GM18907 (cell line): ENCODE measurements around the gene THBS3.
"Not testable (repeated sequence)": the region's sequence is repeated elsewhere in the genome, so short reads cannot be mapped to it uniquely, and the experiment has no call there.

Experiments
- ATAC-seq: cut with Tn5 transposase; IDR thresholded peaks from one replicate; pipeline ENCODE4 v1.9.1; 2021; ENCODE audit warnings: mild to moderate bottlenecking, moderate library complexity; ENCODE audit not compliant: unreplicated experiment

THBS3 gene

GRCh38 chr1:155207806-155208540, at the start of gene THBS3:
TSS of gene THBS3 (minus strand) at chr1:155207897. CDS start at chr1:155207876, 21 bp downstream.
- no peak for ATAC-seq

GRCh38 chr1:155256058-155256852, 48.6 kb upstream of the THBS3 start:
- ATAC-seq = no peak

DNA sequence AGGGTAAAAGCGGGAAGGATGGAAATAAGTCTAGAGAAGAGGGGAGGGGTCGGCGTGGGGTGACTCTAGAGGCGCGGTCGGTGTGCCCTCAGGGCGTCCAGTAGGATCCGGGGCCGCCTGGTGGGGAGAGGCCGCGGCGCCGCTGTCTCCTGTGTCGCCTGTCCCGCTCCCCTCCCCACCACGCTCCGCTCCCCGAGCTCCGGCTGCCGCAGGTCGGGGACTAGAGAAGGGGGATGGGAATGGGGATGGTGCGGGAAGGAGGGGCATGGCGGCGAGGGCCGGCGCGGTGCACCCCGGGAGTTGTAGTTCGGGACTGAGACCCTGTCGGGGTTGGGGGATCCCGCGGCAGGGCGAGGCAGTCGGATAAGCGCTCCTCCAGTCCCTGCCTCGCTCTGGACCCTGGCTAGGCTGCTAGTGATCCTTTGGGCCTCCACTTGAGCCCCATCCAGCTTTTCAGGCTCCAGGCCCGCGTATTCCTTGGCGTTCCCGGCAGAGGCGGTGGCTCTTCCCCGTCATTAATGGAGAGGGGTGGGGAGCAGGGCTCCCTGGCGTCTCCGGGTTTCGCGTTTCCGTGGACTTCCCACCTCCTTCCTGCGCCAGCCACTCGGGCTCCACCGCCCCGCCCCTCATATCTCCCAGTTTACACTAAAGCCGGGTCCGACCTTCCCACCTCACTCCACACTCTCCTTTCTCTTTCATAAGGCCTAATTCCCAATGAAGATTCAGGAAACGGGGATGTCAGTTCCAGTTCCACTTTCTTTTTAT, 47.7 kb upstream of the THBS3 start, which contains the start of gene ENTREP3:
TSS of gene ENTREP3 (minus strand) at position 241 of the 765 bp plus-strand sequence. CDS start 606 bp downstream, outside the sequence.
- ATAC-seq = peak; percentile 57

GRCh38 chr1:155254714-155255242, 47.1 kb upstream of the THBS3 start:
- ATAC-seq = no peak

GRCh38 chr1:155254228-155254713, 46.6 kb upstream of the THBS3 start:
- no peak for ATAC-seq

- ATAC-seq = no peak
Measured at GRCh38 chr1:155253797-155254196, 46.1 kb upstream of the THBS3 start.

DNA sequence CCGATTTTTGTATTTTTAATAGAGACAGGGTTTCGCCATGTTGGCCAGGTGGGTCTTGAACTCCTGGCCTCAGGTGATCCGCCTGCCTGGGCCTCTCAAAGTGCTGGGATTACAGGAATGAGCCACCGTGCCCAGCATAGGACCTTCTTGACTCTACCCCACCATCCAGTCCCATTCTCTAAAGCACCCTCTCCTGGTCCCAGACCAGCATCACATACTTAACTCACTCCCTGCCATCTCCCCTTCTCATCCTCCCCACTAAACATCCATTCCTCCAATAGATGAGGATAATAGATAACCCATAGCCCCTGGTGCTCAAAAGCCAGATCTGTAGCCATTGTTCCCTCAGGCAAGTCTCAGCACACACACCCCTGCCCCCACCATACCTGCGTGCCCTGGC, 45.5 kb upstream of the THBS3 start:
- no peak for ATAC-seq

- ATAC-seq = no peak
Measured at GRCh38 chr1:155251566-155251965, 43.9 kb upstream of the THBS3 start.

- peak; percentile 80 for ATAC-seq
Measured at GRCh38 chr1:155250633-155251449, 43.1 kb upstream of the THBS3 start.

GRCh38 chr1:155250246-155250632, 42.5 kb upstream of the THBS3 start:
- peak; percentile 21 for ATAC-seq

- no peak for ATAC-seq
Measured at GRCh38 chr1:155247667-155248553, 40.2 kb upstream of the THBS3 start.

GRCh38 chr1:155246796-155247195, 39.1 kb upstream of the THBS3 start:
- ATAC-seq = not testable (repeated sequence)

DNA sequence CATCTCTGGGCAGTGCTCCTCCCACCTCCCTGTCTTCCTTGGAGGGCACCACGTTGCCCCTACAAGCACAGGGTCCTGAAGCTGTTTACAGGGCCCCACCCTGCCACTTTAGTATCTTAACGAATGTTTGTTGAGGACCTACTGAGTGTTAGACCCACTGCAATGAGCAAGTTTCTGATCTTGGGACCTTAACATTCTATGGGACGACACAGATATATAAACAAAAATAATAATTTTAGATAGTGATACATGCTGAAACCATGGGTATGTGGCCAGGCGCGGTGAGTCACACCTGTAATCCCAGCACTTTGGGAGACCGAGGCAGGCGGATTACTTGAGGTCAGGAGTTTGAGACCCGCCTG, 37.4 kb upstream of the THBS3 start:
- ATAC-seq = peak; percentile 9

DNA sequence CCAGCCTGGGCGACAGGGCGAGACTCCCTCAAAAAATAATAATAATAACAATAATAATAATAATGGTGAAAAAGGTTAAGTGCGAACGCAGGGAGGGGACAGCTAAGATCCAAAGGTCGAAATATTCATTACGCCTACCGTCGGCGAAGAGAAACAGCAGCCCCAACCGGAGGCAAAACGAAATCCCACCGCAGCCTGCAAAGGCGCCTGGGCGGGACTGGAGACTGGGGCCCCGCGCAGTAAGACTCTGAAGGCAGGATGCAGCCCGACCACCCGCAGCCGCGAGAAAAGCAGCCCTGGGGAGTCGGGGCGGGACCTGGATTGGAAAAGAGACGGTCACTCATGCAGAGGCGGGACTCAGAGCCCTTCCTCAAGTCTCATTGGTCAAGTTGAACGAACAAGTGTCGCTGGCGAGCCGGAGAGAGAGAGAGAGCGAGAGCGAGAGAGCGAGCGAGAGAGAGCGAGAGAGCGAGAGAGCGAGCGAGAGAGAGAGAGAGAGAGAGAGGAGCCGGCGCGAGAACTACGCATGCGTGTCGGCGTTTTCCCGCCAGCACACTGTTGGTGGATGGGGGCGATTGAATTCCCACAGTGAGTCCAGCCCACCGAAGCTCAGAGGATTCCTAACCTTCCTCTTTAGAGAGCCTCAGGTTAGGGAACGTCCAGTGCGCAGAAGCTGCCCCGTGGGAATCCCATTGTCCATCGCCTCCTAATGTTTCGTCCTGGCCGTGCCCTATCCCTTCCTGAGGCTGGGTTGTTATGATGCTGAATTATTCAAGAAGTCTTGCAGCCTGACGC, 36.9 kb upstream of the THBS3 start:
- peak; percentile 87 for ATAC-seq

- ATAC-seq = no peak
Measured at GRCh38 chr1:155242805-155243358, 35.2 kb upstream of the THBS3 start.

DNA sequence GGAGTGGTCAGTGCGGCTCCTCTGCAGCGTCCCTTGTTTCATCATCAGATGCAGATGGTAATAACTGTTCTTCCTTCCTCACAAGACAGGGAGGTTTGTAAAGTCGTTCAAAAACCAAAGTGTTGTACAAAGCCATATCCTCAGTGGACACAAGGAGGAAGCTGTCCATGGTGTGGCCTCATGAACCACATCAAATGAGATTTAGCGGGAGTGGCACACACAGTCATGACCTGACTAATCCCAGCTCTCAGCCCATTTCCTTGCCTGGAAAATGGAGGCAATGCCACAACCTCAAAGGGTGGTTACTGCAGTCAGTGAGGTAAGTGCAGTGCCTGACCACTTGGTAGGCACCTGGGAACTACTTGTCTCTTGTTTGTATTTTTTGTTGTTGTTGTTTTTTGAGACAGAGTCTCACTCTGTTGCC, 34.2 kb upstream of the THBS3 start:
- no peak for ATAC-seq

GRCh38 chr1:155241069-155241679, 33.5 kb upstream of the THBS3 start:
- no peak for ATAC-seq

- no peak for ATAC-seq
Measured at GRCh38 chr1:155236451-155236850, 28.8 kb upstream of the THBS3 start.
